KG1 (cell line): Measurements from ENCODE around the gene IRF5.
"Not testable (repeated sequence)": the region's sequence is repeated elsewhere in the genome, so short reads cannot be mapped to it uniquely, and the experiment has no call there.

Source experiments
- DNase-seq: peaks from one replicate; lab custom pipeline; 2025; lab: John Stamatoyannopoulos, UW

The IRF5 gene

DNA sequence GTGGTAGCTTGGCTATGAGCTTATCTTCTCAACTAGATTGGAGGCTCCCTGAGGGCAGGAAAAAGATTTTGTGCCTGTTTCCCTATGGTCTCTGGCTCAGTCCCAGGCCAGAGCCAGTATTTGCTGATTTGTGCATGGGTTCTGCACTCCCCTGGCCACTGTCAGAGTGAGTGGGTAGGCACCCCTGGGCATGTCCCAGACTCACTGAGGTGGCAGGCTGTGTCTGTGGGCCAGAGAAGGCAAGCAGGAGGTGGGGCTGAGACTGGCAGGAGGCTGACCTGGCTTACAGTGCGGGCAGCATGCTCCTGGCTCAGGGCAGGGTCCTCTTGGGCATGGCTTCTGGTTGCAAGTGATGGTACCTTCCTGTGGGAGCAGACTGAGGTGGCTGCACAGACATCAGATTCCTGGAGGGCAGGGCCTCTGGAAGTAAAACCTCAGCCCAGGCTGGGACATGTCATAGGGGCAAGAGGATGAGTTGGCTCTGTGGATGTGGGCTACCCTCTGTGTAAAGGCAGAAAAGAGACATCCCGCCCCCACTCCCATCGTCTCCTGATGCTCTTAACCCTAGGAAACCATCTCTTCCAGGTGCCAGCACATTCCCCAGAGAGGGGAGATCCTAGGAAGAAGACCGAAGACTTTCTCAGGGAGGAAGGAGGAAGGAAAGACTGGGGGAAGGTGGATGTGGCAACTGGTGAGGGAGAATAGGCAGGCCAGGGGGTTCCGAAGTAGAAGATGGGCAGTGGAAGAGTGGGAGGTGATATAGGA, 31.5 kb upstream of the IRF5 start:
- DNase-seq, result no peak

DNA sequence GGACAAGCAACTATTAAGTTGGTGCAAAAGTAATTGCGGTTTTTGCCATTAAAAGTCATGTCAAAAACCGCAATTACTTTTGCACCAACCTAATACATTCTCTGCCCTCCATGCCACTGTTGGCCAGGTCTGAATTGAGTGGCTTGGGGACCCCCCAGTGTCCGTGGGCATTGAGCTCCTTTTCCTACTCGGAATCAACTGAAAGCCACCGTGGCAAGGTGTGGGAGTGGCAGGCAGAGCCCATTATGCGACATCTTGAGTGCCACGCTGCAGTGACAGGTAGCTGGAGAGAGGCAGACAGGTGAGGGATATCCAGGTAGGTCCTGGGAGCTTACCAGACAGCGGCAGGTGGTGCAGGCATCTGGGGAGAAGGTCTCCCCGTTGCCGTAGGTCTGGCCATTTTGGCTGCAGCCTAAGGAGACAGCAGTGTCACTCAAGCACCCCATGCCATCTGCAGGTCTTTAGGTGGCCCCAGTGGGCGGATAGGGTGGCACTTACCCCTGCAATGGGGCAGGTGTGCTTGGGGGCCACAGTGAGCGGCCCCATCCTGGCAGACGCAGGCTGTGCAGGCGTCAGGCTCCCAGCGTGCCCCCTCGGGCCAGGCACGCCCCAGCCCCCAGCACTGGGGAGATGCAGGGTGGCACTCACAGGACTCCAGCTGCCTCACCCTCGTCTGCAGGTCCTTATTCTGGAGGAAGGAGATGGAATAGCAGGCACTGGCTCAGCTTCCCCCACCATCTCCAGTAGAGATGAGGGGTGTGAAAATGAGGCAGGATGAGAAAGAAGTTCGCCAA, 30.8 kb upstream of the IRF5 start:
- DNase-seq, result no peak

DNA sequence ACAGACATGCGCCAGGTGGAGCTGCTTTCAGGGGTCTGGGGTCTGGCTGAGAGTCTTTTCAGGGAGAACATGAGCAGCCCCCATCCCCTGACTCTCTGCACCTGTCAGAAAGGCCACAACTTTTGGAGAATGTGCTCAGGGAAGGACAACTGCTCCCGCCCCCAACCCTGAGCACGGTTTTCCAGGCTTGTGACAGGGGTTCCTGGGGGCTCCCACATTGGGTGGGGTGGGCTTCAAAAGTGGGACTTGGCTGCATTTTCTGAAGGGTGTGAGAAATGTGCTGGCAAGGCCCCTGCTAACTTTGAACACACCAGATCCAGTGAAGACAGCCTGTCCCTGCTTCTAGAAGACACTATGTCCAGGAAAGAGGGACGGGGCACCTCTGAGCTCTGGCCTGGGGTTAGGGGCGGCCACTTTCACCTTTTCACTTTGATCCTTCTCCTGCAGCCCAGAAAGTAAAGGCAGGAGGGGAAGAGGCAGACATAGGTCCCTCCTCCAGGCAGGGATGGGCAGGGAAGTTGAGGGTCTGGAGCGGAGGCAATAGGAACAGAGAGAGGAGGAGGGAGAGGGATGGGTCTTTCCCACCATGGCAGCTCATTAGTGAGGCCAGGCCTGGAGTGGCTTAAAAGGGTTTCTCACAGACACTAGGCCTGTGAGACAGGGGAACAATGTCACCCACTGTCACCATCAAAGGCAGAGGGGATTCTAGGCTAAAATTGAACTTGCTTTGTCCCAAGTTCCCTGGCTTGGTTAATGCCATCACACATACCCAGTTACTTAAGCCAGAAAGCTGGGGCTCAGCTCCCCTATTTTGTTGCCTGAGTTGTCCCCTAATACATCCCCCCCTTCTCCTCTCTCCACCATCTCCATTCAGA, 28.7 kb upstream of the IRF5 start:
- no peak for DNase-seq

DNA sequence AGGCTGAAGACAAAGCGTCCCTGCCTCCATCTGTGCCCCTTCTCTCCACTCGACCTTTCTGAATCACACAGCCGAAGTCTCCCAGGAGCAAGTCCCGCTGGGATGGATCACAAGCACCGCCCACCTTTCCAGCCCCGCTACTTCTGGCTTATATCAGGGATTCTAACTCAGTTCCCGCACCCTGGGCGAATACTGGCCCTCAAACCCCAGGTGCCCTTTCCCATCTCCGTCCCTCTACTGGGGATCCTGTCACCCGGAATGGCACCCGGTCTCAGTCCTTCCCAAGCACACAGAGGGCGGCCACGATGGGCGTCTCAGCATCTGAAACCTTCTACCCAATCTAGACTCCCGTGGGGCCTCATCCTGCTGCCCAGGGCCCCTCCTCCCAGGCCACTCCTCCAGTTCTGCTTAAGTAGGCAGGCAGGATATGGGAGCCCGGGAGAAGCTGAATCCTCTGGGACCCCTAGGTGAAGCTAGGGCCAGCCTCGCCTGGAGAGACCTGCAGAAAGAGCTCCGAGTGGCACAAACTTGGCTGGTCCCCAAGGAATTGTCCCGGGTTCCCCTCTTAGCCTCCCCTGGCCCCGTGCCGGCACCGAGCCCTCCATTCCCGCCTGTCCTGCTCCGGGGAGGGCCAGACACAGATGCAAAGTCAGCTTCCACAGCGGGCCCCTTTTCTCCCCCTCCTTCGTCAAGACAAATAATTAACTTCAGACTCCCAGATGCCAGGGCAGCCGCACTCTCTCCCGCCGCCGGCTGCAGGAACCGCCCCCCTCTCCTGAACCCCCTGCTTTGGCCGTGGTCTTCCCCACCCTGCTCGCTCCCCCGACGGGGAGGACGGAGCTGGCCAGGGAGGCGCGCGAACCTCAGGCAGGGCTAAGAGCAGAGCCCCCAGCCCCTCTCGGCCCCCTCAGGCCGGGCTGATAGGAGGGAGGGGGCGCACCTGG, 27.8 kb upstream of the IRF5 start:
- DNase-seq, result no peak

DNA sequence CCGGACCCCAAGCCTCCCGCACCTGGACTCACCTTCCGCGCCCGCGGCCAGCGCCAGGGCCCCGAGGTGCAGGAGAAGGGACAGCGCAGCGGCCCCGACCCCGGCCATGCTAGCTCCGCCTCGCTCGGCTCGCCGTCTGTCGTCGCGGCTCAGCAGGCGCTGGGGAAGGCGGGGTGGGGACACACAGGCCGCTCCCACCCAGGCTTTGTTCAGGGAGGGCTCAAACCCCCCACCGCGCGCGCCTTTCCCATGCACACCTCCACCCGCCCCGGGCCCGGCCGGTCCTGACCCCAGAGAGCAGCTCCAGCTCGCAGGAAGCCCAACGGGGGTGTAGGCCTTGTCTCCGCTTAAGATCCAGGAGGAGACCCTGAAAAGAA, 27.2 kb upstream of the IRF5 start, which contains the start of gene KCP:
Gene KCP, minus strand, starts transcription at position 141 of the 377 bp plus-strand sequence. Its CDS starts 33 bp downstream, at position 108.
- DNase-seq, result no peak

DNA sequence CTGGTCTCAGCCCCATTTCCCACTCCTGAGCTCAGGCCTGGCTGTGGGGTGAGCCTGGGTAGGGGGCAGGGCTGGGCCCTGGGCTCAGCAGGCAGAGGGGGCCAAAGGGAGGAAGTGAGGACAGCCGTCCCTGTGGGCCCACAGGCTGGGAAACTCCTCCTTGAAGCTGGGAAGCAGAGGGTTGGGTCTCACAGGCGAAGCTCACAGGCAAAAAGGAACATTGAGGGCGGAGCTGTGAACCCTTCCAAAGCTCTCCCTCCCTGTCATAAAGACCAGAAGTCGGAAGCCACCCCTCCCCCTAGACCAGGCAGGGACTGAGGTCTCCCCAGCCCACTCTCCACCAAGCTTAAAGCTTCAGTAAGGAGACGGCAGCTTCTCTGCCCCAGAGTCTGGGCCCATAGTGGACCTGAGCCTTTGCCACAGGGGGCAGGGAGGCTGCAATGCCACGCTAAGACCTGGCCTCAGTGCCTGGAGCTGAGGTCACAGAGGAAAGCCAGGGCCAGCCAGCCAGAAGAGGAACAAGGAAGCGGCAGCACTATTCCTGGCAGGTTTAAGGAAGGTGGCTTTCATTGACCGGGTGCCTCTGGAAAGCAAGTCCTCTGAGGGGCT, 26.2 kb upstream of the IRF5 start:
- no peak for DNase-seq

DNA sequence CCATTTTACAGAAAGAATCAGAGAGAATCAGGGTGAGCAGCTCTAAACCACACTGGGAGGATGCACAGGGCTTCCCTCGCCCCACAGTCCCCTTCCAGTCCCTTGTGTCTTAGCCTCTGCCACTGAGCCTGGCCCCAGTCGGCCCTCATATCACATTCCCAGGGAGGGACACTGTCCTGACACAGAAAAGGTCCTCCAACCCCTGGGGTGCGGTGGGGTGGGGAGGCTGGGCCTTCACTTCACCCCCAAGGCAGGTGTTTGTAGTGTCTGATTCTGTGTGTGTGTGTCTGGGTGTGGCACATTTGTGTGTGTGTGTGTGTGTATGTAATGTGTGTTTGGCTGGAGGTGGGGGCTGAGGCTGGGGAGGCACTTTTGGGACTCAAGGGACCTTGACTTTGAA, 25.4 kb upstream of the IRF5 start:
- no peak for DNase-seq

DNA sequence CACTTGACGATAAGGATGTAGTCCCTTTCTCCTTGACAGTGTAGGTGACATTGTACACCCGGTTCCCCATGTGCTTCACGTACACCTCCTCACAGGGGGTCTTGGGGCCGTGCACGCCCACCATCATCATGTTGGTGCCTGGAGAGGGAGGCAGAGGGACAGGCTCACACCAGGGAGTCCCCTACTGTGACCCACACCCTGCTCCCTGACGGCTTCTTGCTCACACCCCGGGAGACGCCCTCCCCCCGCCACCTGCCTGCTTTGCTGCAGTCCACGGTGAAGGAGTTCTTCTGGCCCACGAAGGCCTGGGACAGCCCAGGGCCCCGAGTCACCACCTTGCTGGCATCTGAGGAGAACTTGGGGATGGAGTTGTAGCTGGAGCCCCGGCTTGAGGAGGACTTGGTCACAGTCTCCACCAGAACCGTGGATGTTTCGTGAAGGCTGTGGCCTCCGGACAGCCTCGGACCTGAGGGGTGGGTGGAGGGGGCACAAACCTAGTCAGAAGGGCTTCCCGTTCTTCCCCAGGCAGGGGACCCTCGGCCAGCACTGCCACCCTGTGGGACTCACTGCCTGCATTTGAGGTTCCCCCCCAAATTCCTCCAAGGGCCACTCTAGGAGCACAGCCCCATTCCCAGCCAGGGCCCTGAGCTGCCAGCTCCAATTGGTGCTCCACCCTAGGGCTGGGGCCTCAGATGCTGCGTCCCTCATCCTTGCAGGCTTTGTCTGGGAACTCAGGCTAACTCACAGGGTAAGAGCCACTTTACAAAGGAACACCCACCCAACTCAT, 24.8 kb upstream of the IRF5 start:
- DNase-seq, result not testable (repeated sequence)

DNA sequence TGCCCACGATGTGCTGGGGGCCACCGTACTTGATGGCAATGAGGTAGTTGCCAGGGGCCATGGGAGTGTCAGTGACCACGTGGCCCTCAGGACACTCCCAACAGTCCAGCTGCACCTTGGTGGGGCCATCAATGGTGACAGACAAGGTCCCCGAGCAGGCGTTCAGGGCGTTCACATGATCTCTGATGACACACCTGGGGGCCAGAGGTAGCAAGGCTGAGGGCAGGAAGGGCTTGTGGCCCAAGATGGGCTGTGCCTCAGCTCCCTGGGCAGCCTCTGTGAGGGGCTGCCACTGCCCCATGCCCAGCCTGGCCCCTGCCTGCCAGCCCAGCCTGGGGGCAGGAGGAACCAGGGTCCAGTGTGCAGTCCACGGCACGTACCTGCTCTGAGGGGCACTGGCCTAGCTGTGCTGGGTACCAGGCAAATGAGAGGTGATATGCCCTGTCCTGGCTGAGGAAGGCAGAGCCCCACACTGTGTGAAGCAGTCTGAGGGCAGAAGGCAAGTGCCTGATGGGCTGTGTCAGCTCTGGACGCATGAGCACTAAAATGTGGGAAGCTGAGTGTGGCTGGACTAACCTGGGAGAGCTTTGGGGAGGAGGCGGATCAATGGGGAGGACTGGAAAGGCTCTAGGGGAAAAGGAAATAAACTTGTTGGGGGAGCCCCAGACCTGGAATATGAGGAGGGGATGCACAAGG, 23.7 kb upstream of the IRF5 start:
- no peak for DNase-seq

DNA sequence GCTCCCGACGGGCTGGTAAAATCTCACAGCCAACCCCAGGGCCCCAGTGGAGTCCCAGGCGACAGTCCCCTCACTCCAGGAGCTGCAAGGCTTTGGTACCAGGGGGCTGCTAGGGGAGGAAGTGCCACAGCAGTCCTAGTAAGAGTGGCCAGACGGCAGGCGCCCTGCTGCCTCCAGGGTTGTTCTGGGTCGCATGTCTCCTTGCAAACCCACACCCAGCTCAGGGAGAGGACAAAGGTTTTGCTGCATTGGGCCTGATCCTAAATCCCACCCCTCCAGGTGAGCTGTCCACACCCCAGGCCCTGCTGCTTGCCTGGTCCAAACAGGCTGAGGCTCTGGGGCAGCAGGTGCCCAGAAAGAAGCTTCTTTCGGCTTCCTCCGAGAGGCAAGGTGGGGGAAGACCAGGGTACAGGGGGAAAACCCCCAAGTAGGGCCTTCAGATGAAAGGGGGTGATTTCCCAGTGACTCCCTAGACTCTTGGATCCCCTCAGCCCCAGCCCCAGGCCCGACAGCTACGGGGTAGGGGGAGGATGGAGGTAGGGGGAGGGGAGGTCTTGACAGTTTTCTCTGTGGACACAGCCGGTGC, 23.1 kb upstream of the IRF5 start:
- no peak for DNase-seq

DNA sequence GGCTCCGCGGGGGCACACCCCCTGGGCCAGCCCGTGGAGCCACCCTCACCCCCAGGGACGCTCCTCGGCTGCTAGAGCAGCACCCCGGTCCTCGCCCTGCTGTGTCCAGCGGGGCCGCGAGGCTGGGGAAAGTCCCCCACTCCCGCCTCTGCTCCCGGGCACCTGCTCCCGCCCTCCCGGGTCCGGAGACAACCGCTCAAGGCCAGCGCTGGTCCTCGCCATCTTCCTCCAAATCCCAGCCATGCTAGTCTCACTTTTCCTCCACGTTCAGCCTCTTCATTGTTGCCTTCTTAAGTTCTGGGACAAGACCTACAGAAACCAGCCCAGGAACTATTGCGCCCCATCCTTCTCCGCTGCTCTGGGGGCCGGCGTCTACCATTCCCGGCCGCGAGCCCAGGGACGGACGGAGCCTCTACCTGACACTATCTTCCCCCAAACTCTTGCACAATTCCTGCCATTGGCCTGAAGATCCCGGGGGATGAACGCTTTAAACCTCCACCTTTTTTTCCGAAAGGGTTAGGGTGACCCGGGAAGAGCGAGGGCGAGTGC, 22.4 kb upstream of the IRF5 start:
- DNase-seq, result no peak

DNA sequence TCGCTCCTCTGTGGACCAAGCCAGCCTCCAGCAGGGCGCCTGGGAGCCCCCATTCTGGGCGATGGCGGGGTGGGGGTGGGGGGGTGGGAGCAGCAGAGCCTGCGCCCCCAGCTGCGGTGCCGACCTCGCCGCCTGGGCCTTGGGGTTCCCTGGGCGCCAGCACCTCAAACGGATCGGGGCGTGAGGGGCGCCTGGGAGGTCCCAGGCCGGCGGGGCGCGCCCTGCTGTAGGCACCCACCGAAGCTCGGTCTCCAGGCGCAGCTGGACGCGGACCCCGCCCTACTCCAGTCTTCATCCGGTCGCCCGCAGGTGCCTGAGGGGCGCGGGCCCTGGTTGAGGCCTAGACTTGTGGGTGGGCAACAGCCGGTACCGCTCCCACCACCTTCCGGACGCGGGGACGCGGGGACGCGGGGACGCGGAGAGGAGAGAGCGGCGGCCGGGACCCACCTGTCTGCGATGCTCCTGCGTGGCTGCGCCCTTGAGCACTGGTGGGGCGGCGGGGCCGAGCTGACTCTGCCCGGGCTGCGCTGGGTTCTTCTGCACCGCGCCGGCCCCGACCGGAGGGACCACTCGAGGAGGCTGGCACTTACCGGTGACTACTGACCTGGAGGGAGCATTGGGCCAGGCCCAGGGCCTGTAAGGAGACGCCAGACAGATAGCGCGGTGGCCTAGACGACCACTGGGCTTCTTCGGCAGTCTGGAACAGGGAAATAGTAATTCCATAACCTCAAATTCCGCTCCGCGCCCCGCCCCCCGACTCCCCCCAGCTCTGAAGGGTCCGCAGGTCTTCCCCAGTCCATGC, 21.7 kb upstream of the IRF5 start:
- no peak for DNase-seq

DNA sequence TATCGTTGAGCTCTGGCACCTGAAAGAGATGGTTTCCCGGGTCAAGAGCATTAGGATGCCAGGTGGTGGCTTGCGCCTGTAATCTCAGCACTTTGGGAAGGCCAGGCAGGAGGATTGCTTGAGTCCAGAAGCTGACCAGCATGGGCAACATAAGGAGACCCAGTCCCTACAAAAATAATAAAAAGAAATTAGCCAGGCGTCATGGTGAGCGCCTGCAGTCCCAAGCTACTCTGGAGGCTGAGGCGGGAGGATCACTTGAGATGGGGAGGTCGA, 21.1 kb upstream of the IRF5 start:
- DNase-seq, result no peak

DNA sequence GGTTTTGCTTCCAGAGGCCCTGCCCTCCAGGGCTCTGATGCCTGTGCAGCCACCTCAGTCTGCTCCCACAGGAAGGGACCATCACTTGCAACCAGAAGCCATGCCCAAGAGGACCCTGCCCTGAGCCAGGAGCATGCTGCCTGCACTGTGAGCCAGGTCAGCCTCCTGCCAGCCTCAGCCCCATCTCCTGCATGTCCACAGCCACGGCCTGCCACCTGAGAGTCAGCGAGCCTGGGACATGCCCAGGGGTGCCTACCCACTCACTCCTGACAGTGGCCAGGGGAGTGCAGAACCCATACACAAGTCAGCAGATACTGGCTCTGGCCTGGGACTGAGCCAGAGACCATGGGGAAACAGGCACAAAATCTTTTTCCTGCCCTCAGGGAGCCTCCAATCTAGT, 20.6 kb upstream of the IRF5 start:
- DNase-seq, result no peak

DNA sequence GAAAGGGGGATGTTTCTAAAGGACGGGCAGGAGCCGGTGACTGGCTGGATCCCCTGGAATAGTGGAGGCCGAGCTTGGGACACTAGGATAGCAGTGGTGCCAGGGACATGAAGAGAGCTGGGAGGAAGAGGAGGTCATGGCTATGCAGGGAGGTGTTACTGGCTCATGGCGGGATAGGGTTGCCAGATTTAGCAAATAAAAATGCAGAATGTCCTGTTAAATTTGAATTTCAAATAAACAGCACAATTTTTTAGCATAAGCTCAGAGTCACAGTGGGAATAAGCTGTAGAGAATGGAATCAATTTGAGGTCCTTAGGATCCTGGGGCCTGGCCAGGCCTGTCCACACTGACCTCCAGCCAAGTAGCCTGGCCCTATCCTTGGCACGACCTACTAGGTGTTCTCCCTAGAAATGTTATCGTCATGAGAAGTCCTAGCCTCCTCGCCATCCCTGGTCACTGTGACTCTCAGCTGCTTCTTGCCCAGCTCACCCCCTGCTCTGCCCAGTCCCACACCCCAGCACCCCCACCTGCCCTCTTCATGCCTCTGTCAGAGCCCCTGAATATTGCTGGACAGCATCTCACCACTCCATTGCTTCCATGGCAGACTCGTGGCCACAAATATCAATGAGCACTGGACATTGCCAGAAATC, 19.6 kb upstream of the IRF5 start:
- DNase-seq, result no peak

DNA sequence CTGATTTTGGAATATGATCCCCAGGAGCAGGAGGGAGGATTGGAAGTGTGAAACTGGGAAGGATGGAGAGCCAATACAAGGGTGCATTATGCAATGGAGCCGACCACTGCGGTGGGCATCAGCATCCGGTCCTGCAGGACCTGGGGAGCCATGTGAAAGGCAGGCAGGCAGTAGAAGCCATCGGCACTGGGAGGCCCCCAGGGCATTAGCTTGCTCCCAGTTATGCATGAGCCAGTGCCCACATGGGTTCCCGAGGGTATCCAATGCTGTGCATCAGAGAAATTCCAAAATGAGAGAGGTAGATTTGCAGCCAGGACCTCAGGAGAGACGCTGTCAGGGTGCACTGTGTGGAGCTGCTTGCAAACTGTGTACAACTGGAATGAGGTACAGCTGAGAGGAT, 18.5 kb upstream of the IRF5 start:
- DNase-seq, result no peak

DNA sequence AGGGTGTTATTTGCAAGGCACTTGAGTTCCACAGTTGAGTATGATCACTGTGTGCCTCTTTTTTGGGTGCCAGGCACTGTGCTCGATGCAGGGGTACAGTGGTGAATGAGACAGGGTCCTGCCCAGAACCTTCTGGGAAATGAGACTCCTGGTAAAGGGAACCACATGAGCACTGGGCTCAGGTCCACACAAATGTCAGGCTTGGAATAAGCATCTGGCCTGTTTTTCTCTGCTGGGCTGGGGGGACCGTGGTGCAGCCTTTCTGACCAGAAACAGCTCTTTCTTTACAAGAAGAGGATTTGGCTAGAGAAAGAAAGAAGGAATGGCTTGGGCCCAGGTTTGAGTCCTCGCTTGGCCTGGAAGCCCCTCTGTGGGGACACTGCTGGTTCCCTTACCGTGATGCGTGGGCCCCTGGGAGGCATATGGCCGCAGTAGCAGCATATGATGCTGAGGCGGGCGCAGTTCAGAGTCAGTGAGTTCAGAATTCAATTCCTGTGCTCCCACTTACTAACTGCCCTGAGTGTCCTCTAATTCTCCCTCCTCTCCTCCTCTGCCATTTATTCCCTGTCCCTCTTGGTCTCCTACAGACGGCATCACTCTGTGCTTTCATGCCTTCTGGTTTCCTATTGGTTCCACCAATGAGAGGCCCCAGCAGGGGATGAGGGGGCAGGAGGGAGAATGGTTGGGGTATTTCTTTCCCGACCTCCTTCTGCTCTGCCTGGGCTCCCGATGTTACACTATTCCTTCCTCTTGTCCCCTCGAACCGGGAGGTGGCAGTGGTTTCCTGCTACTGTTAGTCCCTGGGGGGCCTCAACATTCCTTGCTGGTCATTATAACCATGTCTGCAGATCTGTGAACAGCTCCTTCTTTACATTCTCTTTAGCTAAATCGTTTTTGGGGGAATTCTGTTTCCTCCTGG, 17.6 kb upstream of the IRF5 start:
- no peak for DNase-seq
